Testis (tissue), 2 donors: ENCODE data around the gene CSNK2A2.

Experiments
- POLR2A ChIP-seq: fragments of 450-650 bp; IDR thresholded peaks from one replicate; pipeline ENCODE4 v1.6.1; 2017; ENCODE audit warnings: antibody characterized with exemption, mild to moderate bottlenecking, moderate library complexity
- TF ChIP-seq, protein P1 (sequence below), 3 experiments: fragments of 450-650 bp in 2 of 3; fragments of 200-600 bp in 1 of 3; sonication (generic) in 1 of 3; IDR thresholded peaks; one replicate each; pipeline ENCODE4 v1.5.1; 2016 to 2019; ENCODE audit warnings: antibody characterized with exemption in 3 of 3, mild to moderate bottlenecking in 2 of 3, moderate library complexity in 1 of 3

DNA sequence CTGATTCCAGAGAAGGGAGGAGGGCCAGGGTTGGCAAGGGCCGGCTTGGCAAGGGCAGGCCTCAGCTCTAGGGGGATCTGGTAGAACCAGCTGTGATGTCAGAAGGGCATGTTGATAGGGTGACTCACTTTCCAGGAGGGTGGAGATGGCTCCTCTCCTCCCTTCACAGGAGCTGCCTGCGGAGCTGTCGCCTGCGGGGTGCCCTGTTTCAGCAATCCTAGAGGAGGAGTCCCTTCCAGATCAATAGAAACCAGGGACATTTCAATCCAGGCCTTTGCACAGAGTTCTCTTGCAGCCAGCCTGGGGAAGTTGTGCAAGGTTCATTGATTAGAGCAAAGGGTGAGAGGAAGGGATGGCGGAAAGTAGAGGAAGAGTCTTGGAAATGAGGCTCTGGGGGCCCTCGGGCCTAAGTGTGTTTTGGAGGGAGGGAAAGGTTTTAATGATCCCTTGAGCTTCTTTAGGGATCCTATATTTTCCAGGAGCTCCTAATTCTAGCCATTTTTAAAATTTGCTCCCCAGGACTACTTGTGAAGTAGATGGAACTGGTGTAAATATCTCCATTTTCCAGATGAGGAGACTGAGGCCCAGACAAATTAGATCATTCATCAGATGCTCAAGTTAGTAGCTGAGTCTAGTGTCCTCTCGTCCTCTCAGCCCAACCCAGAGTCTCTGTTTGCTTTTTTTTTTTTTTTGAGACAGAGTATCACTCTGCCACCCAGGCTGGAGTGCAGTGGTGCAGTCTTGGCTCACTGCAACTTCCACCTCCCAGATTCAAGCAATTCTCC is 24.8 kb upstream of the CSNK2A2 start:
- TF ChIP-seq, protein P1, sequence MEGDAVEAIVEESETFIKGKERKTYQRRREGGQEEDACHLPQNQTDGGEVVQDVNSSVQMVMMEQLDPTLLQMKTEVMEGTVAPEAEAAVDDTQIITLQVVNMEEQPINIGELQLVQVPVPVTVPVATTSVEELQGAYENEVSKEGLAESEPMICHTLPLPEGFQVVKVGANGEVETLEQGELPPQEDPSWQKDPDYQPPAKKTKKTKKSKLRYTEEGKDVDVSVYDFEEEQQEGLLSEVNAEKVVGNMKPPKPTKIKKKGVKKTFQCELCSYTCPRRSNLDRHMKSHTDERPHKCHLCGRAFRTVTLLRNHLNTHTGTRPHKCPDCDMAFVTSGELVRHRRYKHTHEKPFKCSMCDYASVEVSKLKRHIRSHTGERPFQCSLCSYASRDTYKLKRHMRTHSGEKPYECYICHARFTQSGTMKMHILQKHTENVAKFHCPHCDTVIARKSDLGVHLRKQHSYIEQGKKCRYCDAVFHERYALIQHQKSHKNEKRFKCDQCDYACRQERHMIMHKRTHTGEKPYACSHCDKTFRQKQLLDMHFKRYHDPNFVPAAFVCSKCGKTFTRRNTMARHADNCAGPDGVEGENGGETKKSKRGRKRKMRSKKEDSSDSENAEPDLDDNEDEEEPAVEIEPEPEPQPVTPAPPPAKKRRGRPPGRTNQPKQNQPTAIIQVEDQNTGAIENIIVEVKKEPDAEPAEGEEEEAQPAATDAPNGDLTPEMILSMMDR (IDR thresholded peaks at IDR 0.05): no peak
- no peak for TF ChIP-seq POLR2A
